WTC11 (cell line): ENCODE data around the gene KCNG2. TPM values are rescaled to one million over a fixed set of nuclear protein-coding genes. Genes with fewer than 3 reads are reported as not detected.
A peak's percentile ranks its signal among the peaks of the same experiment; 100 is the strongest.

Experiments
- ATAC-seq: fragments of 200-7000 bp; cut with Tn5 transposase; 2 replicates; pipeline ENCODE4 v1.10.0; 2021; ENCODE audit warnings: mild to moderate bottlenecking, moderate library complexity
- CTCF ChIA-PET: fragments of 300-600 bp; sonication (Branson Sonifier 250); formaldehyde crosslinking; loops from one replicate; lab custom pipeline; 2021; ENCODE audit warnings: antibody characterized with exemption; lab: Charles Lee
- POLR2A ChIA-PET: fragments of 350-600 bp; sonication (Branson Sonifier 250); formaldehyde crosslinking; loops from one replicate; lab custom pipeline; 2021; ENCODE audit warnings: antibody characterized with exemption; lab: Charles Lee
- DNase-seq: peaks from one replicate; pipeline ENCODE4 v3.0.0; 2021; ENCODE audit warnings: low spot score
- H3K27ac Mint-ChIP-seq: 2 replicates; pipeline ENCODE4 v1.8.0; 2021; ENCODE audit warnings: mixed read lengths
- H3K27me3 Mint-ChIP-seq: 2 replicates; pipeline ENCODE4 v1.8.0; 2021; ENCODE audit warnings: low read depth, mild to moderate bottlenecking, moderate library complexity, mixed read lengths
- H3K36me3 Mint-ChIP-seq: 2 replicates; pipeline ENCODE4 v1.8.0; 2021; ENCODE audit warnings: mixed read lengths
- H3K4me1 Mint-ChIP-seq: 2 replicates; pipeline ENCODE4 v1.8.0; 2022; ENCODE audit warnings: mixed read lengths
- H3K4me3 Mint-ChIP-seq: 2 replicates; pipeline ENCODE4 v1.8.0; 2021; ENCODE audit warnings: mild to moderate bottlenecking, moderate library complexity, mixed read lengths
- H3K9me3 Mint-ChIP-seq: 2 replicates; pipeline ENCODE4 v1.8.0; 2021; ENCODE audit warnings: mixed read lengths
- AFF4 ChIP-seq: sonication (generic); formaldehyde crosslinking; IDR thresholded peaks from 2 replicates; pipeline ENCODE4 v1.8.1; 2023; ENCODE audit warnings: mild to moderate bottlenecking, missing genetic modification reagents, borderline replicate concordance
- ATF2 ChIP-seq: sonication (generic); formaldehyde crosslinking; IDR thresholded peaks from 2 replicates; pipeline ENCODE4 v1.8.1; 2022; ENCODE audit warnings: low read depth, missing genetic modification reagents, borderline replicate concordance
- ETV6 ChIP-seq: sonication (generic); formaldehyde crosslinking; IDR thresholded peaks from 2 replicates; pipeline ENCODE4 v1.8.1; 2022; ENCODE audit warnings: mild to moderate bottlenecking, missing genetic modification reagents
- FOXP1 ChIP-seq: sonication (generic); formaldehyde crosslinking; IDR thresholded peaks from 2 replicates; pipeline ENCODE4 v1.8.0; 2022; ENCODE audit warnings: missing genetic modification reagents, mild to moderate bottlenecking, moderate library complexity, borderline replicate concordance
- GABPB1 ChIP-seq: sonication (generic); formaldehyde crosslinking; IDR thresholded peaks from 2 replicates; pipeline ENCODE4 v1.8.1; 2023; ENCODE audit warnings: mild to moderate bottlenecking, missing genetic modification reagents
- IRF1 ChIP-seq: sonication (generic); formaldehyde crosslinking; IDR thresholded peaks from 2 replicates; pipeline ENCODE4 v1.8.0; 2023; ENCODE audit warnings: missing genetic modification reagents
- KAT7 ChIP-seq: sonication (generic); formaldehyde crosslinking; IDR thresholded peaks from 2 replicates; pipeline ENCODE4 v1.8.1; 2023; ENCODE audit warnings: missing genetic modification reagents, mild to moderate bottlenecking, borderline replicate concordance
- MXD4 ChIP-seq: fragments of 250-450 bp; sonication (Bioruptor Pico); IDR thresholded peaks from 2 replicates; pipeline ENCODE4 v1.8.0; 2021; ENCODE audit warnings: mild to moderate bottlenecking, moderate library complexity, borderline replicate concordance
- MYBL2 ChIP-seq: sonication (generic); formaldehyde crosslinking; IDR thresholded peaks from 2 replicates; pipeline ENCODE4 v1.8.1; 2023; ENCODE audit warnings: mild to moderate bottlenecking, moderate library complexity, missing genetic modification reagents
- NFYB ChIP-seq: sonication (generic); formaldehyde crosslinking; conservative IDR thresholded peaks from 2 replicates; pipeline ENCODE4 v1.8.0; 2022; ENCODE audit warnings: low read depth, missing genetic modification reagents
- NR2C2 ChIP-seq: sonication (generic); formaldehyde crosslinking; IDR thresholded peaks from 2 replicates; pipeline ENCODE4 v1.8.0; 2022; ENCODE audit warnings: mild to moderate bottlenecking, missing genetic modification reagents
- NR3C1 ChIP-seq: sonication (generic); formaldehyde crosslinking; conservative IDR thresholded peaks from 2 replicates; pipeline ENCODE4 v1.8.1; 2023; ENCODE audit warnings: low read depth, mild to moderate bottlenecking, missing genetic modification reagents
- ZNF121 ChIP-seq: sonication (generic); formaldehyde crosslinking; IDR thresholded peaks from 2 replicates; pipeline ENCODE4 v1.8.0; 2023; ENCODE audit warnings: missing genetic modification reagents
- ZNF263 ChIP-seq: sonication (generic); formaldehyde crosslinking; IDR thresholded peaks from 2 replicates; pipeline ENCODE4 v1.8.1; 2022; ENCODE audit warnings: low read depth, mild to moderate bottlenecking, moderate library complexity, missing genetic modification reagents
- ZNF416 ChIP-seq: fragments of 250-450 bp; sonication (Bioruptor Pico); IDR thresholded peaks from 2 replicates; pipeline ENCODE4 v1.9.0; 2021; ENCODE audit warnings: mild to moderate bottlenecking, inconsistent platforms
- total RNA-seq: library from RNA; stranded (reverse); gene quantifications from 3 replicates; pipeline ENCODE4 v1.2.3, GENCODE V29; 2021
- TF ChIP-seq, protein P1 (sequence below): fragments of 200-600 bp; IDR thresholded peaks from 2 replicates; pipeline ENCODE4 v1.8.0; 2022; ENCODE audit warnings: antibody characterized with exemption
- TF ChIP-seq, protein P2 (sequence below): fragments of 250-450 bp; sonication (Bioruptor Pico); IDR thresholded peaks from 2 replicates; pipeline ENCODE4 v1.8.0; 2021; ENCODE audit warnings: mild to moderate bottlenecking

The KCNG2 gene
- total RNA-seq, 1 experiment from 2014 or later, result 0.50 TPM

DNA sequence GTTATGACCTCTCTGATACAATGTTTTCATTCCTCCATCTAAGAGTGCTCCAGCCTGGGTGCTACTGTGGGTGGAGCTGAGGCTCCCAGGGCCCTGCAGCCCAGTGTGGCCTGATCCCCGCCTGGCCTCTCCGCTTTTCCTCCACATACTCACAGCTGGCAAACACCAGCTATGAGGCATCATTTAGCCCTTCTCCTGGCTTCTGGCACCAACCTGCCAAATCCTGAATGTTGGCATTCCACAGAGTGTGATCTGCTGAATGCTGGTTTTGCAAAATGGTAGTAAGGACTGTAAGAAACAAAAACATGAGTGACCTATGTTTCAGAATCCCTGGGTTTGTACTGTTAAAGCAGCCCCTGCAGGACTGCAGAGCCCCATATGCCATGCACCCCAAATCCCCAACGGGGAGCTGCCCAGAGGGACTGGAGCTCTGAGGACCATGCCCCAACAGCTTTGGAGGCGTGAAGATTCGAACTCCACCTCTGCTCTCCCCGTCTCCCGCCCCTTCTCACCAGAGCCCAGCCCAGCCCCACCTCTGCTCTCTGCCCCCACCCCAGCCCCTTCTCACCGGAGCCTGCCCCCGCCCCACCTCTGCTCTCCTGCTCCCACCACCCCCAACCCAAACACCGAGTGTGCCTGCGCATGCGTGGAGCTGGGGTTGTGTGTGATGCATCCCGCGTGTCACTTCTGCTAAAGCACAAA lies 149.5 kb downstream of the KCNG2 start (continued):
- TF ChIP-seq IRF1, result no peak
- TF ChIP-seq ATF2 (CRISPR knock-in tag), result no peak
- no peak for TF ChIP-seq MYBL2 (CRISPR knock-in tag)

DNA sequence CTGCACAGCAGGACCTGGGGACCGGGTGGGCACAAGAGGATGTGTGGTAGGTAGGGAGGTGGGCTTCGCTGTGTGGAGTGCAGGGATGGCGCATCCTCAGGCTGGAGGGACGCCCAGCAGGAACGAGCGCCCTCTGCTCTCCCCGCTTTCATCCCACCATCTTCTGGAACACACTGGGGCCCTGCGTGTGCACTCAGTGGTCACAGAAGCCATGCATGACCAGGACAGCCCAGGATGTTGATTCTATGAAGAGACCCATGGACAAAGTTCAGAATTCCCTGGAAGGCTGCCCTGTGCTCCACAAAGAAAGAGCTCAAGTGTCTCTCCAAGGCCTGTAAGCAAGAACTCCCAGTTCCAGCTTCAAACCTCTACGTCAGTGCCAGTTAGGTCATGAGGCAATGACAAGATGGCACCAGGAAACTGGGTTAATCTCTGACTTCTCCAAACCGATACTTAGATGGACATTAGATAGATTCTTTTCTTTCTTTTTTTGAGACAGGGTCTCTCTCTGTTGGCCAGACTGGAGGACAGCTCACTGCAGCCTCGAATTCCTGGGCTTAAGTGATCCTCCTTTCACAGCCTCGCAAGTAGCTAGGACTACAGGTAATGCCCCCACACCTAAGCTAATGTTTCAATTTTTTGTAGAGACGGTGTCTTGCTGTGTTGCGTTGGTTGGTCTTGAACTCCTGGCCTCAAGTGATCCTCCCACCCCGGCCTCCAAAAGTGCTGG lies 150.3 kb downstream of the KCNG2 start:
- no peak overlapping the region for H3K4me3 Mint-ChIP-seq
- DNase-seq (no peak), ATAC-seq (no peak)
- H3K27me3 Mint-ChIP-seq, result peaks cover 29% of the 10 kb centered on the region
- no peaks in the 10 kb centered on the region for H3K36me3 Mint-ChIP-seq
- H3K27ac Mint-ChIP-seq, result no peak overlapping the region
- ChIA-PET CTCF (no interaction called here), POLR2A (no interaction called here)
- H3K4me1 Mint-ChIP-seq, result peaks cover 14% of the 10 kb centered on the region
- no peaks in the 10 kb centered on the region for H3K9me3 Mint-ChIP-seq
- TF ChIP-seq MXD4 (CRISPR knock-in tag) (no peak), FOXP1 (no peak), NR2C2 (CRISPR knock-in tag) (no peak), ZNF263 (no peak), ZNF121 (CRISPR knock-in tag) (no peak), GABPB1 (CRISPR knock-in tag) (peak; percentile 21; the same call in 1 of the 2 replicates)

DNA sequence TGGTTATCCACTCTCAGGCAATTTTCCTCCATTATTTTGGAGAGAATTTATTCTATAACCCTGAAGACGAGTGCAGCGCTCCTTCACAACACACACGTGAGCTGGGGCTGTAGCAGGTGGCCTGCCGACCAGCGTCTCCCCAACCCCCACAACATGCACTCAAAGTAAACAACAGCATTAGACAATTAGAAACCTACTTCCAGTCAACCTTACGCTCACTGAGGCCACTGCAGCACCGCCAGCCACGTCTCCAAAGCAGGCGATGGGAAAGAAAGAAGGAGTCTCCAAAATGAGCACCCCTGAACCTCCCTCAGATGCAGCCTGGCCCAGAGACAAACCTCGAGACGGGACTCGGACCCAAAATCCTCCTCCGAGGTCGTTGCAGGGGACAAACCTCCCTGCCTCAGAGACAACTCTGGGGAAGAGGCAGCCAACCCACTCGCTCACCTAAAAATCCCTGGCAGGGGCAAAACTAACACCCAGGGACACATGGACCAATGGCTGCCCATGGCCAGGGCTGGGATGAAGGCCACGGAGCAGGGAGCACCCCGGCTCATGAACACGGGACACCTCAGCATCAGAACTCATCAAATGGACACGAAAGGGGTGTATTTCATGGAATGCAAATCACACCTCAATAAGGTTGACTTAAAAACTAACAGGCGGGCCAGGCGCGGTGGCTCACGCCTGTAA lies 151.1 kb downstream of the KCNG2 start:
- no peak overlapping the region for H3K4me3 Mint-ChIP-seq
- no peak overlapping the region for H3K27ac Mint-ChIP-seq
- no peak for DNase-seq

More for the DNA sequence above, 151.1 kb downstream of the KCNG2 start:
- Mint-ChIP-seq H3K4me1 (peaks cover 21% of the 10 kb centered on the region), H3K36me3 (no peaks in the 10 kb centered on the region), H3K27me3 (peaks cover 37% of the 10 kb centered on the region), H3K9me3 (no peaks in the 10 kb centered on the region)
- ATAC-seq, result no peak
- CTCF ChIA-PET, result no interaction called here
- TF ChIP-seq, protein P1, sequence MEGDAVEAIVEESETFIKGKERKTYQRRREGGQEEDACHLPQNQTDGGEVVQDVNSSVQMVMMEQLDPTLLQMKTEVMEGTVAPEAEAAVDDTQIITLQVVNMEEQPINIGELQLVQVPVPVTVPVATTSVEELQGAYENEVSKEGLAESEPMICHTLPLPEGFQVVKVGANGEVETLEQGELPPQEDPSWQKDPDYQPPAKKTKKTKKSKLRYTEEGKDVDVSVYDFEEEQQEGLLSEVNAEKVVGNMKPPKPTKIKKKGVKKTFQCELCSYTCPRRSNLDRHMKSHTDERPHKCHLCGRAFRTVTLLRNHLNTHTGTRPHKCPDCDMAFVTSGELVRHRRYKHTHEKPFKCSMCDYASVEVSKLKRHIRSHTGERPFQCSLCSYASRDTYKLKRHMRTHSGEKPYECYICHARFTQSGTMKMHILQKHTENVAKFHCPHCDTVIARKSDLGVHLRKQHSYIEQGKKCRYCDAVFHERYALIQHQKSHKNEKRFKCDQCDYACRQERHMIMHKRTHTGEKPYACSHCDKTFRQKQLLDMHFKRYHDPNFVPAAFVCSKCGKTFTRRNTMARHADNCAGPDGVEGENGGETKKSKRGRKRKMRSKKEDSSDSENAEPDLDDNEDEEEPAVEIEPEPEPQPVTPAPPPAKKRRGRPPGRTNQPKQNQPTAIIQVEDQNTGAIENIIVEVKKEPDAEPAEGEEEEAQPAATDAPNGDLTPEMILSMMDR, result no peak
- TF ChIP-seq, protein P2, sequence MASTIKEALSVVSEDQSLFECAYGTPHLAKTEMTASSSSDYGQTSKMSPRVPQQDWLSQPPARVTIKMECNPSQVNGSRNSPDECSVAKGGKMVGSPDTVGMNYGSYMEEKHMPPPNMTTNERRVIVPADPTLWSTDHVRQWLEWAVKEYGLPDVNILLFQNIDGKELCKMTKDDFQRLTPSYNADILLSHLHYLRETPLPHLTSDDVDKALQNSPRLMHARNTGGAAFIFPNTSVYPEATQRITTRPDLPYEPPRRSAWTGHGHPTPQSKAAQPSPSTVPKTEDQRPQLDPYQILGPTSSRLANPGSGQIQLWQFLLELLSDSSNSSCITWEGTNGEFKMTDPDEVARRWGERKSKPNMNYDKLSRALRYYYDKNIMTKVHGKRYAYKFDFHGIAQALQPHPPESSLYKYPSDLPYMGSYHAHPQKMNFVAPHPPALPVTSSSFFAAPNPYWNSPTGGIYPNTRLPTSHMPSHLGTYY, result no peak
- no peak for TF ChIP-seq NR3C1 (CRISPR knock-in tag)
- TF ChIP-seq KAT7, result no peak
- TF ChIP-seq GABPB1 (CRISPR knock-in tag), result no peak
- no peak for TF ChIP-seq ZNF416 (CRISPR knock-in tag)
- TF ChIP-seq ETV6 (CRISPR knock-in tag), result no peak
- TF ChIP-seq AFF4 (CRISPR knock-in tag), result no peak
- TF ChIP-seq NFYB (CRISPR knock-in tag), result no peak
- POLR2A ChIA-PET, result no interaction called here
